Tibial artery (tissue), 4 donors: Measurements from ENCODE around the gene ZHX3.
A peak's percentile ranks its signal among the peaks of the same experiment; 100 is the strongest.

ENCODE experiments used
- DNase-seq, 2 donors: peaks; one replicate each; pipeline ENCODE4 v3.0.0-alpha.2; 2019
- H3K27ac ChIP-seq, 2 donors: fragments of 200-600 bp; sonication (generic) in 1 of 2; 1 replicate in 1 of 2; 2 replicates in 1 of 2; pipeline ENCODE4 v1.5.1; 2018 to 2019; ENCODE audit warnings: mild to moderate bottlenecking in 1 of 2
- H3K27me3 ChIP-seq, 2 donors: fragments of 200-600 bp; sonication (generic) in 1 of 2; one replicate each; pipeline versions ENCODE4 v1.5.1 to v1.6.0; 2016 to 2019
- H3K36me3 ChIP-seq, 3 donors: fragments of 200-600 bp; sonication (generic) in 2 of 3; one replicate each; pipeline ENCODE4 v1.5.1; 2016 to 2019; ENCODE audit warnings: mild to moderate bottlenecking in 2 of 3
- H3K4me1 ChIP-seq, 4 donors: fragments of 200-600 bp; sonication (generic) in 2 of 4; 1 replicate in 3 of 4; 2 replicates in 1 of 4; pipeline ENCODE4 v1.5.1; 2016 to 2019
- H3K4me3 ChIP-seq, 2 donors: fragments of 200-600 bp; sonication (generic) in 1 of 2; 1 replicate in 1 of 2; 2 replicates in 1 of 2; pipeline ENCODE4 v1.5.1; 2018 to 2019; ENCODE audit warnings: mild to moderate bottlenecking in 2 of 2
- H3K9me3 ChIP-seq, 3 donors: fragments of 200-600 bp; sonication (generic) in 1 of 3; one replicate each; pipeline ENCODE4 v1.5.1; 2016 to 2019
- CTCF ChIP-seq, 2 experiments: fragments of 200-600 bp in 1 of 2; fragments of 450-650 bp in 1 of 2; IDR thresholded peaks; one replicate each; pipeline ENCODE4 v1.5.1; 2017 to 2019; ENCODE audit warnings: antibody characterized with exemption in 2 of 2, mild to moderate bottlenecking in 1 of 2, moderate library complexity in 1 of 2
- intact Hi-C: fragments of 100-400 bp; cut with DNase I; formaldehyde crosslinking; loops from one replicate; pipeline ENCODE4 v1.15.0; 2023; ENCODE audit warnings: low total_unique reads

ZHX3 gene

GRCh38 chr20:41192575-41192974 lies 125.0 kb downstream of the ZHX3 start:
- peaks cover 0 to 20% (median 11%) of the 10 kb centered on the region in 3 donors for H3K9me3 ChIP-seq
- no peak for DNase-seq
- intact Hi-C loops, result no loop called here
- H3K27ac ChIP-seq, result no peak overlapping the region
- no peak for TF ChIP-seq CTCF (IDR thresholded peaks at IDR 0.05)
- H3K4me1 ChIP-seq, result no peaks in the 10 kb centered on the region
- H3K4me3 ChIP-seq, result no peak overlapping the region
- no peaks in the 10 kb centered on the region for H3K27me3 ChIP-seq
- peaks cover 1 to 14% (median 5%) of the 10 kb centered on the region in 3 donors for H3K36me3 ChIP-seq

GRCh38 chr20:41191562-41192500 lies 125.7 kb downstream of the ZHX3 start:
- Histone ChIP-seq H3K27ac (no peak overlapping the region), H3K4me1 (no peaks in the 10 kb centered on the region), H3K4me3 (no peak overlapping the region), H3K9me3 (peaks cover 0 to 23% (median 11%) of the 10 kb centered on the region in 3 donors), H3K36me3 (peaks cover 0 to 14% (median 5%) of the 10 kb centered on the region in 3 donors), H3K27me3 (no peaks in the 10 kb centered on the region)
- no peak for DNase-seq
- intact Hi-C loops, result no loop called here
- no peak for TF ChIP-seq CTCF (IDR thresholded peaks at IDR 0.05)

GRCh38 chr20:41187668-41188067 lies 129.9 kb downstream of the ZHX3 start:
- TF ChIP-seq CTCF (IDR thresholded peaks at IDR 0.05), result no peak
- Histone ChIP-seq H3K27me3 (no peaks in the 10 kb centered on the region), H3K36me3 (peaks cover 7 to 36% (median 27%) of the 10 kb centered on the region in 3 donors), H3K4me3 (no peak overlapping the region), H3K4me1 (no peaks in the 10 kb centered on the region), H3K9me3 (peaks cover 0 to 23% (median 4%) of the 10 kb centered on the region in 3 donors), H3K27ac (no peak overlapping the region)
- intact Hi-C loops, result no loop called here
- DNase-seq, result no peak

- TF ChIP-seq CTCF (IDR thresholded peaks at IDR 0.05), result no peak
- Histone ChIP-seq H3K4me3 (no peak overlapping the region), H3K27ac (no peak overlapping the region), H3K9me3 (peaks cover 0 to 9% (median 0%) of the 10 kb centered on the region in 3 donors), H3K4me1 (peaks cover 0 to 9% (median under 1%) of the 10 kb centered on the region in 4 donors), H3K36me3 (peaks cover 15 to 33% (median 29%) of the 10 kb centered on the region in 3 donors), H3K27me3 (no peaks in the 10 kb centered on the region)
- DNase-seq, result peak in 1 of 2 donors; percentile 62
- intact Hi-C loops, result no loop called here
These were observed 132.3 kb downstream of the ZHX3 start for GRCh38 chr20:41185013-41185757.

GRCh38 chr20:41183831-41184230 lies 133.7 kb downstream of the ZHX3 start:
- no peak for DNase-seq
- Histone ChIP-seq H3K36me3 (peaks cover 15 to 33% (median 29%) of the 10 kb centered on the region in 3 donors), H3K27ac (no peak overlapping the region), H3K9me3 (peaks cover 0 to 4% (median 0%) of the 10 kb centered on the region in 3 donors), H3K27me3 (no peaks in the 10 kb centered on the region), H3K4me1 (peaks cover 0 to 23% (median 10%) of the 10 kb centered on the region in 4 donors), H3K4me3 (no peak overlapping the region)
- no peak for TF ChIP-seq CTCF (IDR thresholded peaks at IDR 0.05)
- intact Hi-C loops, result no loop called here
